SU-DHL-6 (cell line): ENCODE data around the gene MYL6.

Source experiments
- EZH2phosphoT487 ChIP-seq: fragments of 200-600 bp; sonication (generic), shearing (Covaris generic); conservative IDR thresholded peaks from 2 replicates; pipeline ENCODE4 v1.6.1; 2018; ENCODE audit warnings: mild to moderate bottlenecking, antibody characterized with exemption, low read length, moderate library complexity, mixed read lengths
- TF ChIP-seq, protein P1 (sequence below): fragments of 200-600 bp; sonication (generic); IDR thresholded peaks from one replicate; pipeline ENCODE4 v1.5.1; 2017; ENCODE audit warnings: antibody characterized with exemption, mild to moderate bottlenecking, low read length, moderate library complexity; ENCODE audit not compliant: insufficient read depth, poor library complexity, severe bottlenecking

DNA sequence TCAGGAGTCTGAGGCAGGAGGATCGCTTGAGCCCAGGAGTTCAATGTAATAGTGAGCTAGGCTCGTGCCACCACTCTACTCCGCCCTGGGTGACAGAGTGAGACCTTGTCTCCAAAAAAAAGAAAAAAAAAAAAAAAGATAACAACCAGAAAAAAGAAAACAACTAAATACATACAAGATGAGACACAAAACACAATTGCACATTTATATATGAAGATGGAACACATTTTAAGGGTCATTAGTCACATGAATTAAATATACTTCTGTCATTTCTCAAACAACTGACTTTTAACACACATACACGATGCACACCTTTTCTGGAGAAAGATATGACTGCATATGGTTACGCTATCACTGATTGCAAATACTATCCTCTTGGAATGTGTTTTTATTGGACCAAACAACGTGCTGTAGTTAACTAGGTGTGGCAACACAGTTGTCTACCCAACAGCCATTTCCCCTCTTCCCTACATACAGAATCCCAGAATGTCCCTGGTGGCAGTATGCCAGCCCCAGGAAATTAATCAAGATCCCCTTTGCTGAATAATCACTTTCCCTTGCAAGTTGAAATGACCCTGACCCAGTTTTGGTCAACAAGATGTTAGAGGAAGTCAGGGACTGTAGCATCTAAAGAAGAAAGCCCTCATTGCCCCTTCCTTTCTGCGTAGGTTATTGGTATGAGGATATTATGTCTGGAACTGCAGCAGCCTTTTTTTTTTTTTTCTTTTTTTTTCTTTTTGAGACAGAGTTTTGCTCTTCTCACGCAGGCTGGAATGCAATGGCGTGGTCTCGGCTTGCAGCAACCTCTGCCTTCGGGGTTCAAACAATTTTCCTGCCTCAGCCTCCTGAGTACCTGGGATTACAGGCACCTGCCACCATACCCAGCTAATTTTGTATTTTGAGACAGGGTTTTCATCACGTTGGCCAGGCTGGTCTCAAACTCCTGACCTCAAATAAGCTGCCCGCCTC lies 11.4 kb upstream of the MYL6 start:
- TF ChIP-seq, protein P1, sequence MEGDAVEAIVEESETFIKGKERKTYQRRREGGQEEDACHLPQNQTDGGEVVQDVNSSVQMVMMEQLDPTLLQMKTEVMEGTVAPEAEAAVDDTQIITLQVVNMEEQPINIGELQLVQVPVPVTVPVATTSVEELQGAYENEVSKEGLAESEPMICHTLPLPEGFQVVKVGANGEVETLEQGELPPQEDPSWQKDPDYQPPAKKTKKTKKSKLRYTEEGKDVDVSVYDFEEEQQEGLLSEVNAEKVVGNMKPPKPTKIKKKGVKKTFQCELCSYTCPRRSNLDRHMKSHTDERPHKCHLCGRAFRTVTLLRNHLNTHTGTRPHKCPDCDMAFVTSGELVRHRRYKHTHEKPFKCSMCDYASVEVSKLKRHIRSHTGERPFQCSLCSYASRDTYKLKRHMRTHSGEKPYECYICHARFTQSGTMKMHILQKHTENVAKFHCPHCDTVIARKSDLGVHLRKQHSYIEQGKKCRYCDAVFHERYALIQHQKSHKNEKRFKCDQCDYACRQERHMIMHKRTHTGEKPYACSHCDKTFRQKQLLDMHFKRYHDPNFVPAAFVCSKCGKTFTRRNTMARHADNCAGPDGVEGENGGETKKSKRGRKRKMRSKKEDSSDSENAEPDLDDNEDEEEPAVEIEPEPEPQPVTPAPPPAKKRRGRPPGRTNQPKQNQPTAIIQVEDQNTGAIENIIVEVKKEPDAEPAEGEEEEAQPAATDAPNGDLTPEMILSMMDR: no peak
- TF ChIP-seq EZH2phosphoT487: no peak
